Fibroblast of skin of right biceps (primary cell): ENCODE results near the gene B3GALNT1.
"Not testable (repeated sequence)": the region's sequence is repeated elsewhere in the genome, so short reads cannot be mapped to it uniquely, and the experiment has no call there.

Experiments
- DNase-seq: peaks from one replicate; pipeline ENCODE4 v3.0.0-alpha.2; 2013

Gene B3GALNT1

GRCh38 chr3:161073181-161073580 is 32.0 kb downstream of the B3GALNT1 start:
- DNase-seq: no peak

- no peak for DNase-seq
Observed at GRCh38 chr3:161072751-161073150, 32.4 kb downstream of the B3GALNT1 start.

- no peak for DNase-seq
Observed at GRCh38 chr3:161072211-161072621, 32.9 kb downstream of the B3GALNT1 start.

GRCh38 chr3:161070980-161071663 is 34.0 kb downstream of the B3GALNT1 start:
- DNase-seq: no peak

GRCh38 chr3:161070252-161070930 is 34.8 kb downstream of the B3GALNT1 start:
- DNase-seq: no peak

GRCh38 chr3:161069511-161070251 is 35.5 kb downstream of the B3GALNT1 start:
- peak; percentile 57 for DNase-seq

- DNase-seq: no peak
Observed at GRCh38 chr3:161067335-161067734, 37.8 kb downstream of the B3GALNT1 start.

GRCh38 chr3:161066930-161067329 is 38.2 kb downstream of the B3GALNT1 start:
- DNase-seq: no peak

- DNase-seq: no peak
Observed at GRCh38 chr3:161064413-161064812, 40.7 kb downstream of the B3GALNT1 start.

- no peak for DNase-seq
Observed at GRCh38 chr3:161054860-161055604, 50.1 kb downstream of the B3GALNT1 start.

- DNase-seq: no peak
Observed at GRCh38 chr3:161051856-161052255, 53.3 kb downstream of the B3GALNT1 start.

- DNase-seq: no peak
Observed at GRCh38 chr3:161050935-161051334, 54.2 kb downstream of the B3GALNT1 start.

- no peak for DNase-seq
Observed at GRCh38 chr3:161049683-161050248, 55.4 kb downstream of the B3GALNT1 start.

- DNase-seq: no peak
Observed at GRCh38 chr3:161043336-161044035, 61.7 kb downstream of the B3GALNT1 start.

- DNase-seq: peak; percentile 3
Observed at GRCh38 chr3:161042023-161042501, 63.1 kb downstream of the B3GALNT1 start.

- DNase-seq: peak; percentile 43
Observed at GRCh38 chr3:161038725-161039124, 66.4 kb downstream of the B3GALNT1 start.

GRCh38 chr3:161035711-161036110 is 69.4 kb downstream of the B3GALNT1 start:
- DNase-seq: peak; percentile 70

- not testable (repeated sequence) for DNase-seq
Observed at GRCh38 chr3:161034913-161035550, 70.1 kb downstream of the B3GALNT1 start.
